ENCODE data around the gene CCDC92B.

The CCDC92B gene

DNA sequence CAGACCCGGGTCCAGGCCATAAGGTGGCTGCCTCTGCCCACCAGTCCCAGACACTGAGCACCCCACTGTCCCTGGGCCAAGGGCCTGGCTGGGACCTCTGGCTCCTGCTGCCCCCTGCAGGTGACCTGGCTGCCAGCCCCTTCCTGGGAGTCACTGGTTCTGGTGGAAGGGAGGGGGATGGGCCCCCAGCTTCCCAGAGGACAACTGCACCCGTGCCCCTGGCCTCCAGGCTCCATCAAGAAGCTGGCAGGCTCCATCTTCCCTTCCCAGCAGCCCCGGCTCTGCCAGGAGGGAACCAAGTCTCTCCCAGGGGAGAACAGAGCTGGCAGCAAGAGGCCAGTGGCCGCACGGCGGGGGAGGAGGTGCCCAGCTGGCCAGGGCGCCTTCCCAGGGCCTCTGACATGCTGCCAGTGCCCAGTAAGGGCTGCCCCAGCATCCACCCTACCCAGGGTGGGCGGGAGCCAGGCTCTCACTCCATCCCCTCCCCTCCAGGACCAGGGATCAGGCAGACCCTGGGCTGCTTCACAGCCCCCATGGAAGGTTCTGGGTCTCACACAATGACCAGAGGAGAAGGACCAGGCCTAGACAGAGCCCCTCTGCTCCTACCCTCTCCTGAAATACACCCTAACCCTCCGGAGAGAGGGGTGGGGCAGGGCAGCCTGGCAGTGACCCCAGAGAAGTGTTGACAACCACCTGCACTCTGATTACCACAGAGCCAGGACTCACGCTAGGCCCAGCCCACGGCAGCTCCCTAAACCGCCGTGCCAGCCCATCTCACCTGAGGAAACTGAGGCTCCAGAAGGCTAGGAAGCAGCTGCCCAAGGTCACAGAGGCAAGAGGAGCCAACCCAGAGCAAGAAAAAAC, 41.5 kb downstream of the CCDC92B start:
- TF ChIP-seq, protein P1, sequence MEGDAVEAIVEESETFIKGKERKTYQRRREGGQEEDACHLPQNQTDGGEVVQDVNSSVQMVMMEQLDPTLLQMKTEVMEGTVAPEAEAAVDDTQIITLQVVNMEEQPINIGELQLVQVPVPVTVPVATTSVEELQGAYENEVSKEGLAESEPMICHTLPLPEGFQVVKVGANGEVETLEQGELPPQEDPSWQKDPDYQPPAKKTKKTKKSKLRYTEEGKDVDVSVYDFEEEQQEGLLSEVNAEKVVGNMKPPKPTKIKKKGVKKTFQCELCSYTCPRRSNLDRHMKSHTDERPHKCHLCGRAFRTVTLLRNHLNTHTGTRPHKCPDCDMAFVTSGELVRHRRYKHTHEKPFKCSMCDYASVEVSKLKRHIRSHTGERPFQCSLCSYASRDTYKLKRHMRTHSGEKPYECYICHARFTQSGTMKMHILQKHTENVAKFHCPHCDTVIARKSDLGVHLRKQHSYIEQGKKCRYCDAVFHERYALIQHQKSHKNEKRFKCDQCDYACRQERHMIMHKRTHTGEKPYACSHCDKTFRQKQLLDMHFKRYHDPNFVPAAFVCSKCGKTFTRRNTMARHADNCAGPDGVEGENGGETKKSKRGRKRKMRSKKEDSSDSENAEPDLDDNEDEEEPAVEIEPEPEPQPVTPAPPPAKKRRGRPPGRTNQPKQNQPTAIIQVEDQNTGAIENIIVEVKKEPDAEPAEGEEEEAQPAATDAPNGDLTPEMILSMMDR (IDR thresholded peaks at IDR 0.05; ENCODE audit: insufficient read depth, low read depth, low read length, missing control alignments): peak; percentile 42
- H3K4me3 ChIP-seq (ENCODE audit: low read length): peak overlapping the region; percentile 90
- no peak for DNase-seq (ENCODE audit: low read depth)

DNA sequence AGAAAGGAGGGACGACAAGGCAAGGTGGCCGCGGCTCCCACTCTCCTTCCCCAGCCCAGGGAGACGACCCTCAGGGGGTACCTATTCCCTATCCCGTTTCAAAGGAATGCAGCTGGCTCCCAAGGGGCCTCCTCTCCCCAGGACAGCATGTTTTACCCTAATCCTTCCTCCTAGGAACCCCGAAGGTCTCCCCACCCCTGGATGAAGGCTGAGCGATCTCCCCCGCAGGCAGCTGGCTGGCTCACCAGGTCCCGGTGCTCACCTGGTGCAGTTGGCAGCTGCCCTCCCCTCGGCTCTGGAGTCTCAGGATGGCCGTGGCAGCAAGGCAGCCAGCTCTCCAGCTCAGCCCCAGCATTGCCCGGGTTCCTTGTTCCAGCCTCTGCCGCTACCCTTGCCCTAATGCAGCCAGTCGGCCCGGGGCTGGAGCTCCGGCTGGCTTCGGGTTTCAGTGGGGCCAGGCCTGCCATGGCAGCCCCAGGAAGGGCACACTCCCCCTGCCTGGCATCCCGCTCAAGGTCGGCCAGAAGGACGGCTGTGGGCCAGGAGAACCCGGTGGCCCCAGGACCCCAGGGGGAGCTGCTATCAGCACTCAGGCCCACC, 42.4 kb downstream of the CCDC92B start:
- DNase-seq (ENCODE audit: low read depth): no peak
- TF ChIP-seq, protein P1 (IDR thresholded peaks at IDR 0.05; ENCODE audit: insufficient read depth, low read depth, low read length, missing control alignments): no peak
- no peak overlapping the region for H3K4me3 ChIP-seq (ENCODE audit: low read length)

DNA sequence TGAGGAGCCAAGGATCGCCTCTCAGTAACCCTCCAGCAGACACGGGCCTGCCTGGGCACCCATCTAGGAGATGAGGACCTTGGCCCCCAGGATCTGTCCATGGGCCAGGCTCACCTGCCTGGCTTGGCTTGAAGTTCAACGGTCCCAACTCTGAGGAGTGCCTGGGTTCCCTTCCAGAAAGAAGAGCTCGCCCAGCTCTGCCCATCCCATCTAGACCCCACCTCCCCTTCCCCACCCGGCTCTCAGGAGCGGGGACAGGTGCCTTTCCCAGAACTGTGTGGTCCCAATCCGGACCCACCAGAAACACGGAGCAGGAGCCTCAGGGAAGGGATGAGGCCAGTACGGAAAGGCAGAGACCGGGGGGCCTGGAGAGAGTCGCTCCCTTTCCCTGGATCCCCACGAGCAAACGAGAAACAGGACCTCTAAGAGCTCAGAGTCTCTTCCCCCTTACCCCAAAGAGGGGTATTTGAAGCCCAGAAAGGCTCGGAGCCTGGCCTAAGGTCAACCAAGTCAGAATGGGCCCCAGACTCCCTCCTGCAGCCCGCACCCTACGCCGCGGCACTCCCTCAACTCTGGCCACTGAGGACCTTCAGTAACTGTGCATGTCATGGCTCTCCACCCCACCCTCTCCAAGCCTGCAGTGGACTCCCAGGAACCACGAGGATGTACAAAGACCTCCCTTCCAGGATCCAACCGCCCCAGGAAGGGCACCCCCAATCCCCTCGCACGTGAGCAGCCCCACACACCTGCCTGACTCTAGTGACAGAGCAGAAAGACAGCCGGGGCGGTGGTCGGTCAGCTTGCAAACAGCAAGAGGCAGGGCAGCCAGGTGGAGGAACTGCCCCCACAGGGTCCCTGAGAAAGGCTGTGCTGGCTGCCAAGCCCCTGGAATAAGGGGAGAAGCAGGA, 43.3 kb downstream of the CCDC92B start:
- TF ChIP-seq, protein P1 (IDR thresholded peaks at IDR 0.05; ENCODE audit: insufficient read depth, low read depth, low read length, missing control alignments): no peak
- H3K4me3 ChIP-seq (ENCODE audit: low read length): no peak overlapping the region

DNA sequence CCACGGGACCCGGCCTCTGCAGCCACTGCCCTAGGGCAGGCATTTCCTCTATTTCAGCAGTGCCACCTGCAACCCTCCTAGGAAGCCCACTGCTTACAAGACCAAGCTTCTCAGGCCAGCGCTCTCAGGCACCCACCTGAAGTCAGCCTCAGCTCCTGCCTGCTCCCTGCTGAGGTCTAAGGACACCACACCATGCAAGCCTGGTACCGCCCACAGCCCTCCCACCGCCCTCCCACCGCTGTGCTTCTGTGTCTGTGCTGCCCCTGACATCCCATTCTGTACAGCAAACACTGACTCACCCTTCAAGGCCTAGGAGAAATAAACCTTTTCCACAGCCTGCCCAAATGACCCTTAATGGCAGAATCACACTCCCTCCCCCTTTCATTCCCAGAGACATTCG, 44.2 kb downstream of the CCDC92B start:
- TF ChIP-seq, protein P1 (IDR thresholded peaks at IDR 0.05; ENCODE audit: insufficient read depth, low read depth, low read length, missing control alignments): no peak
- no peak for DNase-seq (ENCODE audit: low read depth)
- no peak overlapping the region for H3K4me3 ChIP-seq (ENCODE audit: low read length)

More for the DNA sequence above, 43.3 kb downstream of the CCDC92B start:
- no peak for DNase-seq (ENCODE audit: low read depth)

DNA sequence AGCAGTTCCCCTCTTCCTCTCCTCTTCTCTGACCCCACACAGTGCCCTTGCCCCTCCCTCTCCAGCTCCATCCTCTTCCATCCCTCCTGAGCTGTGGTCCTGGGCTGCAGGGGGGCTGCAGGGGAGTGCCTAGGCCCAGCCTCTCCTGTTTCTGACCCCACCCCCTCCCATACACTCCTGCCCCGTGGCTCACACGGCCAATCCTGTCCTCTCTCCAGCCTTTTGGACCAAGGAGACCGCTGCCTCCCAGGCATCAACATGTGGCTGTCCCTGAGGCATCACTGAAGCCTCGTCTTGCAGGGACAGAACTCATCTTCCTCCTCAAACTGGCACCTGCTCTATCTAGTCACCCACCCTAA, 44.6 kb downstream of the CCDC92B start:
- TF ChIP-seq, protein P1 (IDR thresholded peaks at IDR 0.05; ENCODE audit: insufficient read depth, low read depth, low read length, missing control alignments): no peak
- DNase-seq (ENCODE audit: low read depth): no peak
- H3K4me3 ChIP-seq (ENCODE audit: low read length): no peak overlapping the region

DNA sequence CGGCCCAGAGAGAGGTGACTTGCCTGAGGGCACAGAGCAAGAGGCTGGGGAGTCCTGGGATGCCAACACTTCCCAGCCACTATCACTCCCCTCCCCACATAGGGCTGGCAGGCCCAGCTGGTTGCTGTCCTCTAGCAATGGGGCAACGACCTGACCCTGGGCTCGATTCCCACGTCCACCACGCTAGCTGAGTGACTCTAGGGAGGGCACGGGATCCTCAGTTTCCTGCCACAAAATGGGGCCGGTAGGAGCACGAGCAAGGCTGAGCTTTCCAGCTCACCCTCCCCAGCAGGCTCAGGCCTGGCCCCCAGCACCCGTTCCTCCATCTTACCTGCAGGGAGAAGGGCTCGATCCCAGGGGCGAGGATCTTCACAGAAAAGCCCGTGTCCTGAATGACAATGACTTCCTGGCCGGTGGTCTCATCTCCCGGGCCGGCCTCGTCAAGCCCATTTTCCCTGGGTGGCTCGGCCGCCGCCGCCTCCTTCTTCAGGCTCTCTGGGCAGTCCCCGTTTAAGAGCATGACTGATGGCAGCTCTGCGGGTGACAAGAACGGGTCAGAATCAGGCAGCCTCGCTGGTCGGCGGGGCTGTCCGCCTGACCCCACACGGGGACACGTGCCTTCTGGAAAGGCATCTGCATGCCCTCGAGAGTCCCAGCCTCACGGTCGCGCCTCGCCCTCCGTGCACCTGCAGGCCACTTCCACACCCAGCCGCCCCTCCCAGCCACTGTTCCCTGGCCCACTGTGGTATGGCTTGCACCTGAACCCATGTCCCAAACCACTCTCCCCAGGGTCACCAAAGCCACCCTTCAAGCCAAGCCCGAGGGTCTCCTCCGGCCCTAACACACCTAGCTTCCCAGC, 45.2 kb downstream of the CCDC92B start:
- no peak for DNase-seq (ENCODE audit: low read depth)
- H3K4me3 ChIP-seq (ENCODE audit: low read length): no peak overlapping the region
- TF ChIP-seq, protein P1 (IDR thresholded peaks at IDR 0.05; ENCODE audit: insufficient read depth, low read depth, low read length, missing control alignments): no peak
